Mucosa of rectum (tissue), 2 donors: ENCODE results near the gene OXSM.

ENCODE experiments used
- H3K27ac ChIP-seq, 2 donors: one replicate each; pipeline ENCODE4 v1.7.0; 2013; ENCODE audit warnings: inconsistent platforms in 2 of 2, low read depth in 2 of 2, low read length in 2 of 2
- H3K27me3 ChIP-seq, 2 donors: one replicate each; pipeline ENCODE4 v1.7.0; 2013; ENCODE audit warnings: low read length in 2 of 2; ENCODE audit not compliant: control insufficient read depth in 2 of 2, insufficient read depth in 2 of 2
- H3K36me3 ChIP-seq, 2 donors: one replicate each; pipeline ENCODE4 v1.7.0; 2013; ENCODE audit warnings: low read length in 2 of 2; ENCODE audit not compliant: control insufficient read depth in 2 of 2, insufficient read depth in 2 of 2
- H3K4me1 ChIP-seq, 2 donors: one replicate each; pipeline ENCODE4 v1.7.0; 2013; ENCODE audit warnings: low read length in 2 of 2, mild to moderate bottlenecking in 1 of 2; ENCODE audit not compliant: control insufficient read depth in 2 of 2, insufficient read depth in 2 of 2
- H3K4me3 ChIP-seq, 2 donors: one replicate each; pipeline ENCODE4 v1.7.0; 2013; ENCODE audit warnings: low read length in 2 of 2
- H3K9ac ChIP-seq, 2 donors: one replicate each; pipeline ENCODE4 v1.7.0; 2013; ENCODE audit warnings: low read length in 2 of 2, low read depth in 1 of 2, mild to moderate bottlenecking in 1 of 2
- H3K9me3 ChIP-seq, 2 donors: one replicate each; pipeline ENCODE4 v1.7.0; 2013; ENCODE audit warnings: low read length in 2 of 2; ENCODE audit not compliant: control insufficient read depth in 2 of 2
- donor health status: healthy.
- donor health status: Normal muscosa, but diverticular disease.

Gene OXSM

DNA sequence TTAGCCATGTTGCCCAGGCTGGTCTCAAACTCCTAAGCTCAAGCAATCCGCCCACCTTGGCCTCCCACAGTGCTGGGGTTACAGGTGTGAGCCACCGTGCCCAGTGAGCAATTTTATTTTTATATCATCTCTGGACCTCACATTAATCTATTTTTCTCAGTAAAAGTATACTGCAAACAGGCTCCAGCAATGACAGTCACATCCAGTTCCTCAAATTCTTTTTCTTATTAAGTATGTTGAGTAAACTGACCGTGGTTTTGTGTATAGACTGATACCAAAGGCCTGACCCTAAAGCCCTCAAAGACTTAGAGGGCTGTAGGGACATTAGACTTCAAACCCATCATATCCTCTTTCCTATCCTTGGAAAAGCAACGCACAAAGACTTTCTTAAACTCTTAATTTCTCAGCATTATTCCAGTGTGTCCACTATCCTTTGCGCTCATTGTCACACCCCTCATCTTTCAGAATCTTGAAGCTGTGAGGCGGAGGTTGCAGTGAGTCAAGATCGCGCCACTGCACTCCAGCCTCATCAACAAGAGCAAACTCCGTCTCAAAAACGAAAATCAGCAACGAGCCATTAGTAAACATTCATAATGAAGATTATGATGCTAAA is 8.6 kb upstream of the OXSM start:
- Histone ChIP-seq H3K27me3 (no peaks in the 10 kb centered on the region), H3K4me3 (no peak overlapping the region), H3K27ac (peak overlapping the region in 1 of 2 donors; percentile 28), H3K9ac (no peak overlapping the region), H3K36me3 (peaks cover 15 to 16% of the 10 kb centered on the region in 2 donors), H3K4me1 (peaks cover 6 to 12% of the 10 kb centered on the region in 2 donors), H3K9me3 (no peaks in the 10 kb centered on the region)

DNA sequence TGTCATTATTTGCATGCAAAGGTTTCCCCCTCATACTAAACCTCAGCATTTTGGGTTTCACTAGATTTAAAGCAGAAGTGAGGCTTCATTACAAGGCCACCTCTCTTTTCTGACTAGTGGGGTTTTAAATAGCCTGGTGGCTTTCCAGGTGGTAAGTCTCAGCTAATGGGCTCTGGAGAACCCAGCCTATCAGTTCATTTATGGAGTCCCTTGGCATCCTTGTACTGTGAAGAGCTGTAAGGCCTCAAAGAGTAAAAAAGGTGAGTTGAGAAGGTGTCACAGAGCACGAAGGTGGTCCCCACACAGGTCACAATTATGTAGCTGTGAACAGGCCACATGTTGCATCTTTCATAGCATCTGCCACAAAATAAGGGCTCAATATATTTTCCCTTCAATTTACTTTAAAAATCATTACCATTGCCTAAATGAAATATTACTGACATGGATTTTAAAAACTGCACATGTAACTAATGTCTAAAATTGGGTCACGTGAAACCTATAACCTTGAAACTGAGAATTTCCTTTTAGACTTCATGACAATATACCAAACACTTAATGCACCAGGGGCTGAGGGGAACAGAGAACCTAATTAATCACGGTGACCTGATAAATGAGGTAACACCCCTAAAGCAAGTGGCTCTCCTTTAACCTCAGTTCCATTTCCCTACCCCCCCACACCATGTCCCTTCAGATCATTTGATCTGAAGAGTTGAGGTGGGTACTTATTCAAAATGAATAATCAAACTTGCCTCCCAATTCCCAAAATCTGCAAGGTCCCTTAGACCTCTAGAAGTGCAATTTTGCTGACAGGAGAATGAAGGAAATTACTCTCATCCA is 7.9 kb upstream of the OXSM start:
- Histone ChIP-seq H3K27ac (peak overlapping the region; percentile 18 to 88), H3K4me1 (peaks cover 6 to 18% of the 10 kb centered on the region in 2 donors), H3K27me3 (no peaks in the 10 kb centered on the region), H3K9me3 (no peaks in the 10 kb centered on the region), H3K4me3 (peak overlapping the region; percentile 71 to 82), H3K36me3 (peaks cover 9% of the 10 kb centered on the region in 2 donors), H3K9ac (peak overlapping the region; percentile 61 to 83)

DNA sequence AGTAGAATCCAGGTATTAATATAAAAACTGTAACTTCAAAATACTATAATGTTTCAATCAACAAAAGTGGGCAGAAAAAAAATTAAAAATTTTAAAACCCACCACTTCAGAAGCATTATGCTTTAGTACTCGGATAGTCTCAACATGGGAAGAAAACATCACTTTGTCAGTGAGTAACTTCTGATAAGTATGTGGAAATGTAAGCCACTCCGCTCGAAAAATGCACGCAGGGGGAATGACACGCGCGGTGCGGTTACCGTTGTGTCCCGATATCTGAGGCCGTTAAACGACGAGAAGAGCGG is 7.3 kb upstream of the OXSM start:
- no peaks in the 10 kb centered on the region for H3K9me3 ChIP-seq
- no peaks in the 10 kb centered on the region for H3K27me3 ChIP-seq
- peak overlapping the region; percentile 71 to 82 for H3K4me3 ChIP-seq
- peaks cover 6 to 23% of the 10 kb centered on the region in 2 donors for H3K4me1 ChIP-seq
- peaks cover 5 to 6% of the 10 kb centered on the region in 2 donors for H3K36me3 ChIP-seq
- H3K27ac ChIP-seq: peak overlapping the region; percentile 88 to 89
- H3K9ac ChIP-seq: peak overlapping the region; percentile 61 to 83

DNA sequence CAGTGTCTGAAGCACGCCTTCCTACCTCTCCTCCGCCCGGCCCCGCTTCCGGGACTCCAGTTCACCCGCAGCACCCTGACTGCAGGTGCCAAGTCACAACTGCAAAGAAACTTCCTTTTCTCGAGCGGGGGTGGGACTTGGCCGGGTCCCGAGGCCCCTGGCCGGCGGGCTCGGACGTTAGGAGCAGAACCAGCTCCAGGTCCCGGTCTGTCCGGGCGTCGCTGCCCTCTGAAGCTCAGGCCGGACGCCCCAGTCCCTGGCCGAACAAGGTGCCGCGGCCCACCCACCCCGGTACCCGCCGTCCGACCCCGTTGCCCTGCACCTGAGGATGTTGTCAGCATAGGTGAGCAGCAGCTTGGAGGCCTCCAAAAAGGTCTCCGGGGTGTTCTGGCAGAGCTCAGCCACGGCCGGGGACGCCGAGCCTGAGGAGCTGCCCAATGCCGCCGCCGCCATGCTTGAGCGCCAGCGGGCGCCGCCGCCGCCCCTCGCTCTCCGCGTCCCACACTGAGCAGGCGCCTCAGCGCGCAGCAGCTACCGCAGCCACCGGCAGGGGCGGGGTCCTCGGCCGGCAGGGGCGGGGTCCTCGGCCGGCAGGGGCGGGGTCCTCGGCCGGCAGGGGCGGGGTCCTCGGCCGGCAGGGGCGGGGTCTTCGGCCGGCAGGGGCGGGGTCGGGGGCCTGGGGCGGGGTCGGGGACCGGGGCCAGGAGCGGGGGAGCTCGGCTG is 6.8 kb upstream of the OXSM start, which contains the start of gene NGLY1:
TSS of gene NGLY1 (minus strand) at position 506 of the 723 bp plus-strand sequence. CDS start at position 453, 53 bp downstream.
- H3K4me1 ChIP-seq: peaks cover 6 to 27% of the 10 kb centered on the region in 2 donors
- no peaks in the 10 kb centered on the region for H3K27me3 ChIP-seq
- no peaks in the 10 kb centered on the region for H3K9me3 ChIP-seq
- peak within 1 kb of the TSS; percentile 82 to 89 for H3K4me3 ChIP-seq
- H3K36me3 ChIP-seq: peaks cover 1 to 3% of the 10 kb centered on the region in 2 donors
- peak within 1 kb of the TSS; percentile 61 to 86 for H3K9ac ChIP-seq
- H3K27ac ChIP-seq: peak within 1 kb of the TSS; percentile 88 to 89

DNA sequence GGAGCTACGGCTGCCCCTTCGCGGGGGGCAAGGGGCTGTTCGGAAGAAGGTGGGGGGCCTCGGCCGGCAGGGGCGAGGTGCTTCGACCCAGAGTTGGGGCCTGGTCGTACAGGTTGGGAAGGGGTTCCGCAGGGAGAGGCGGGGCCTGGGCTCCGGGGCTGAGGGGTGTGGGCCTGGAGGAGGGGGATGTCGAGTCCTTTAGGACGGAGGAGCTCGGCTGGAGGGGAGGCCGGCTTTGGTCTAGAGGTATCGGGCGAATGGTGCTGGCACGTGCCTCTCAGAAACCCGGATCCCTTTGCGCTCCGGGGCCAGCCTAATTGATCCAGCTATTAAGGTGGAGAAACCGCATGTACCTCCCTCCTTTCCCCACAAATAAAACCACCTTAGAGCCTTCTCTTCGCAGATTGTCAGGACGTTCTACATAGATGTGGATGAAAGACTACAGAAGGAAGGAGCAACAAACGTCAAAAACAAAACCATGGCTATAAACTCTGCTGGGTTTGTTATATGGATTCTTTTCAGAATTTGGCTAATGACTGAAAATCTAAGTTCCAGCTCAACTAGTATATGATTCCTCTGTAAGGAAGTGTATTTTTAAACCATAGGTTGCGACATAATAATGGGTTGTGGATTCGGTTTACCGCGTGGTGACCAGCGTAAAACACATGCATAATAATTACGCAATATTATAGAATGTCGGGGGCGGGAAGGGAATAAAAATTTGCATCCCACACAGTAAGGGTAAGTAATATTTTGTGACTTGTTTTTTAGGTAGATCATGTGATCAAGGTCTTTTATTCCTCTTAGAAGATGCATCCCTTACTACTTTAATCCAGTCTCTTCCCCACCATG is 6.0 kb upstream of the OXSM start:
- Histone ChIP-seq H3K4me3 (peak overlapping the region; percentile 75 to 89), H3K27ac (peak overlapping the region; percentile 75 to 80), H3K27me3 (no peaks in the 10 kb centered on the region), H3K9ac (peak overlapping the region; percentile 60 to 86), H3K4me1 (peaks cover 6 to 28% of the 10 kb centered on the region in 2 donors), H3K36me3 (no peaks in the 10 kb centered on the region), H3K9me3 (no peaks in the 10 kb centered on the region)

DNA sequence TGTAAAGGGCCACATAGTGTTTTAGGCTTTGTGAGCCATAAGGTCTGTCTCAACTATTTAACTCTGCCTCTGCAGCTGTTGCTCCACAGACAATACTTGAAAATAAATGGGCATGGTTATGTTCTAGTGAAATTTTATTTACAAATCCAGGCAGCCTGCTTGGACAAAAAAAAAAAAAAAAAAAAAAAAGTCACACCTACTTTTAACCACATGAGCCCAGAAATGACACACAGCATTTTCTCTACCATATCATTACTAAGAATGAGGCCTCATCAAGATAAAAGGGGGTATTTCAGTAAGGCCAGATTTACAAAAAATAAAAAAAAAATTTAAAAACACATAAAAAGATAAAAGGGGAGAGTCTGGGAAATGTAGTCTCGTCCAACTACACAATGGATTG is 4.9 kb upstream of the OXSM start:
- Histone ChIP-seq H3K4me1 (peaks cover 6 to 28% of the 10 kb centered on the region in 2 donors), H3K9ac (no peak overlapping the region), H3K9me3 (no peaks in the 10 kb centered on the region), H3K36me3 (no peaks in the 10 kb centered on the region), H3K27me3 (no peaks in the 10 kb centered on the region), H3K4me3 (no peak overlapping the region), H3K27ac (no peak overlapping the region)

DNA sequence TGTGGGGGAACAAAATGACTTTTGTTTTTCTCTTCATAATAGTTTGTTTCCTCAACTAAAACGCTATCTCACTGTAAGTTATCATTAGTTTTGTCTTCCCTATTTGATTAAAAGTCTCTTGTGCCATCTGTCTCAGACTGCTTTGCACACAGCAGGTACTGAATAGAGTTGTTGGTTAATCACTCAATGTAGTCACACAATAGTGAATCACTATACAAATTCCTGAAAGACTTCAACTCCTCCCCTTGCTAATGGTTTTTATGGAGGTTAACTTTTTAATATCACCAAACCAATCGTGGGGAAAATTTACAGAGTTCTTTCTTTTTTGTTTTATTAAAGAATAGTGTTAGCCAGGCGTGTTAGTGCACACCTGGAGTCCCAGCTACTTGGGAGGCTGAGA is 4.1 kb upstream of the OXSM start:
- Histone ChIP-seq H3K9me3 (no peaks in the 10 kb centered on the region), H3K4me3 (no peak overlapping the region), H3K27me3 (no peaks in the 10 kb centered on the region), H3K36me3 (no peaks in the 10 kb centered on the region), H3K4me1 (peaks cover 6 to 35% of the 10 kb centered on the region in 2 donors), H3K9ac (no peak overlapping the region), H3K27ac (no peak overlapping the region)

DNA sequence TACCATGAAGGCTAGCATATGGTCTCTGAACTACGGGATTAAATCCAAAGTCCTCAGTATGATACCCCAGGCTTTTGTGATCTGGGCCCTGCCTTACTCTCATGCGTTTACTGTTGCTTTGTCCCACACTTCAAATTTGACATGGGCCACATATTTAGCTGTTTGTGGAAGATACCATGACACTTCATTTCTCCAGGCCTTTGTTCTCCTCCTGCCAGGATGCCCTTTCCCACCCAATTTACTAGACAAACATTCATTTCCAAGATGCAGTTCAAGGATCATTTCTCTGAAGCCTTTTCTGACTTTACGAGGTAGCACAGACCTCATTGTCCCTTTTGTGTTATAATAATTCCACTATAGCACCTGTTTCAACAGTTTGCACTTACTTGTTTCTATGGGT is 2.2 kb upstream of the OXSM start:
- Histone ChIP-seq H3K4me1 (peaks cover 0 to 26% of the 10 kb centered on the region in 2 donors), H3K4me3 (peak overlapping the region in 1 of 2 donors; percentile 16), H3K36me3 (no peaks in the 10 kb centered on the region), H3K27me3 (no peaks in the 10 kb centered on the region), H3K9me3 (no peaks in the 10 kb centered on the region), H3K9ac (no peak overlapping the region), H3K27ac (peak overlapping the region; percentile 35 to 53)

DNA sequence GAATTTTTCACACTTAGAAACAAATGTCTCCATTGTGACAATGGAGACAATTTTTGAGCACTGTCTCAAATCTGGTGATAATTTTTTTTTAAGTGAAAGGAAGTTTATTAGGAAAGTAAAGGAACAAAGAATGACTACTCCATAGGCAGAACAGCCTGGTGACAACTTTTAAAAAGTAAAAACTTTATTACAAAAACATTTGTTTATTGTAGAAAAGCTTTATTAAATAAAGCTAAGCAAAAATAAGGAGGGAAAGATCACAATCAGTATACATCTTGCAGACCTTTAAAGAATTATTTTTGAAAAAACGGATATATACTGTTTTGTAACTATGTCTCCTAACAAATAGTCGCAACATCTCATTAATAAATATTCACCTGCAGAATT is 688 bp upstream of the OXSM start:
- H3K36me3 ChIP-seq: peaks cover 3 to 6% of the 10 kb centered on the region in 2 donors
- H3K9me3 ChIP-seq: no peaks in the 10 kb centered on the region
- H3K27me3 ChIP-seq: no peaks in the 10 kb centered on the region
- peak overlapping the region; percentile 94 to 96 for H3K4me3 ChIP-seq
- peak overlapping the region; percentile 84 to 91 for H3K9ac ChIP-seq
- H3K4me1 ChIP-seq: peaks cover 0 to 26% of the 10 kb centered on the region in 2 donors
- H3K27ac ChIP-seq: peak overlapping the region; percentile 84 to 87
